ENCODE measurements around the gene ASF1B. TPM values are rescaled to one million over a fixed set of nuclear protein-coding genes. Genes with fewer than 3 reads are reported as not detected.

The ASF1B gene
- total RNA-seq, 1 experiment from 2014 or later: 78.1 TPM

DNA sequence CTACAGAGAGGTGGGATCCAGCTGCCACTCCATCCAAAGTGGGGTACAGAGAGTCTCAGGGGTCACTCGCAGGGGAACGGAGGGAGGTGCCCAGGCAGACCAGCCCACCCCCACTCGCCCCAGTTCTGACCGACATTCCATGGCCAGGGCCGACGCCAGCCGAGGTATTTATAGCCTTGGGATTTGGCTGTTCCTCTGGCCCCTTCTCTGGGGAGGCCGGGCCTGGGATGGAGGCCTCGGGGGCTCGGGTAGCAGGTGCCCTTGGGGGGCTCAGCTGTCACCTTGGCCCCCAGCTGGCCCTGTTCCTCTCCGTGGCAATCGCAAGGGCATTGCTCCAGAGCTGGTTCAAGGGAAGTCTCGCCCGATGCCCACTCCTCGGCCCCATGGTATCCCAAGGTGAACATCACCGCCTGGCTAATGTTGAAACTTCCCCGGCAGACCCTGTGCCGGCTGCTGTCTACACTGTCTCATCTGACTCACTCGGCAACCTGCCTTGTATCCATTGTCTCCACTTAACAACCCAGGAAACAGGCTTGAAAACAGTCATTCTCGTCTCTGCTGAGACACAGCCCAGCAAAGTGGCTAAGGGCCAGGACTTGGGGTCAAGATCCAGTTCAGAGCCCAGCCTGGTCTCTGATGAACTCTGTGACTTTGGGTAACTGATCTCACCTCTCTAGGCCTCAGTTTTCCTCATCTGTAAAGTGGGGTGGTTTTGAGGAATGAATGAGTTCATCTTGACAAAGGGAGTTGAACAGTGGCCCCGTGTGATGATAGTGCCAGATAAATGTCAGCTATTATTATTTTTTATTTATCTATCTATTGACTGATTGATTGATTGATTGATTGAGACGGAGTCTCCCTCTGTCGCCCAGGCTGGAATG, 28.6 kb downstream of the ASF1B start:
- TF ChIP-seq EGR1 (IDR thresholded peaks at IDR 0.05; ENCODE audit: low read depth) (no peak), ELF1 (IDR thresholded peaks at IDR 0.05; ENCODE audit: borderline replicate concordance, low read depth) (no peak)
- H3K9me2 ChIP-seq (ENCODE audit: insufficient read depth): no peaks in the 10 kb centered on the region
- POLR2A ChIA-PET: no interaction called here
- H3K27me3 ChIP-seq (ENCODE audit: insufficient read depth, low read length): no peaks in the 10 kb centered on the region
- BruUV-seq (replicated peaks): no TSS peak
- H3K27ac ChIP-seq (ENCODE audit: low read depth, low read length): no peak overlapping the region
- H4K20me1 ChIP-seq (ENCODE audit: insufficient read depth): no peaks in the 10 kb centered on the region
- no peak overlapping the region for H3K4me2 ChIP-seq (ENCODE audit: low read length)
- no peak overlapping the region for H2AFZ ChIP-seq (ENCODE audit: low read depth, low read length, poor library complexity, severe bottlenecking)
- intact Hi-C loops (cut with micrococcal nuclease): no loop called here
- no peaks in the 10 kb centered on the region for H3K9me3 ChIP-seq (ENCODE audit: control insufficient read depth in 1 of 2, insufficient read depth in 1 of 2, low read depth in 1 of 2, low read length in 2 of 2)
- CTCF ChIA-PET: no interaction called here
- peaks cover 4 to 5% of the 10 kb centered on the region in 2 experiments; a peak in 3 of 4 replicates for H3K4me1 ChIP-seq (ENCODE audit: control insufficient read depth in 1 of 2, insufficient read depth in 2 of 2, low read length in 2 of 2)
- no peak overlapping the region for H3K4me3 ChIP-seq (replicated peaks in 1 of 2; ENCODE audit: low read depth in 1 of 2, low read length in 2 of 2)
- no peak for ATAC-seq
- H3K9ac ChIP-seq (ENCODE audit: low read length): no peak overlapping the region
- RAD21 ChIA-PET (ENCODE audit: low non-redundant PET in 1 of 2, low total read pairs in 2 of 2, uncharacterized antibody in 2 of 2, unreplicated experiment in 2 of 2): no interaction called here
- H3K79me2 ChIP-seq (ENCODE audit: insufficient read depth, low read length): peaks cover 5% of the 10 kb centered on the region; the same call in 1 of the 2 replicates
- H3K36me3 ChIP-seq (ENCODE audit: control insufficient read depth in 1 of 2, insufficient read depth in 2 of 2, low read length in 2 of 2): peaks cover 0 to 2% of the 10 kb centered on the region in 2 experiments; a peak in 2 of 4 replicates
- DNase-seq (ENCODE audit: low read depth, low spot score): no peak

- Histone ChIP-seq H3K9me2 (ENCODE audit: insufficient read depth) (no peaks in the 10 kb centered on the region), H3K4me3 (replicated peaks in 1 of 2; ENCODE audit: low read depth in 1 of 2, low read length in 2 of 2) (no peak overlapping the region), H3K4me2 (ENCODE audit: low read length) (no peak overlapping the region), H3K27ac (ENCODE audit: low read depth, low read length) (no peak overlapping the region), H3K4me1 (ENCODE audit: control insufficient read depth in 1 of 2, insufficient read depth in 2 of 2, low read length in 2 of 2) (0 out of 4 replicates have a peak, but pooled peaks cover 0 to 4% of the 10 kb centered on the region in 2 experiments), H4K20me1 (ENCODE audit: insufficient read depth) (no peaks in the 10 kb centered on the region), H3K79me2 (ENCODE audit: insufficient read depth, low read length) (no peaks in the 10 kb centered on the region; the same call in 1 of the 2 replicates), H3K9ac (ENCODE audit: low read length) (no peak overlapping the region), H3K36me3 (ENCODE audit: control insufficient read depth in 1 of 2, insufficient read depth in 2 of 2, low read length in 2 of 2) (peaks cover 2 to 5% of the 10 kb centered on the region in 2 experiments; a peak in 3 of 4 replicates), H3K9me3 (ENCODE audit: control insufficient read depth in 1 of 2, insufficient read depth in 1 of 2, low read depth in 1 of 2, low read length in 2 of 2) (no peaks in the 10 kb centered on the region), H3K27me3 (ENCODE audit: insufficient read depth, low read length) (no peaks in the 10 kb centered on the region), H2AFZ (ENCODE audit: low read depth, low read length, poor library complexity, severe bottlenecking) (no peak overlapping the region)
- RAD21 ChIA-PET (ENCODE audit: low non-redundant PET in 1 of 2, low total read pairs in 2 of 2, uncharacterized antibody in 2 of 2, unreplicated experiment in 2 of 2): no interaction called here
- BruUV-seq (replicated peaks): no TSS peak
- no peak for ATAC-seq
- CTCF ChIA-PET: no interaction called here
- TF ChIP-seq POLR2AphosphoS5 (IDR thresholded peaks at IDR 0.05; ENCODE audit: low read depth, low read length) (no peak), FOSL1 (IDR thresholded peaks at IDR 0.05; ENCODE audit: low read depth) (no peak)
- POLR2A ChIA-PET: no interaction called here
- no peak for DNase-seq (ENCODE audit: low read depth, low spot score)
- intact Hi-C loops (cut with micrococcal nuclease): no loop called here
These were observed 29.5 kb downstream of the ASF1B start for GRCh38 chr19:14106840-14107239.

Data from HCT116 (cell line).